Spleen (tissue), 3 donors: Measurements from ENCODE around the gene KANTR.

ENCODE experiments used
- POLR2A ChIP-seq, 3 donors: fragments of 450-650 bp; IDR thresholded peaks; one replicate each; pipeline ENCODE4 v1.5.1; 2017; ENCODE audit warnings: antibody characterized with exemption in 3 of 3, mild to moderate bottlenecking in 1 of 3
- POLR2AphosphoS5 ChIP-seq, 3 donors: sonication (generic); formaldehyde crosslinking; IDR thresholded peaks; one replicate each; pipeline ENCODE4 v1.5.1; 2017; ENCODE audit warnings: antibody characterized with exemption in 3 of 3

DNA sequence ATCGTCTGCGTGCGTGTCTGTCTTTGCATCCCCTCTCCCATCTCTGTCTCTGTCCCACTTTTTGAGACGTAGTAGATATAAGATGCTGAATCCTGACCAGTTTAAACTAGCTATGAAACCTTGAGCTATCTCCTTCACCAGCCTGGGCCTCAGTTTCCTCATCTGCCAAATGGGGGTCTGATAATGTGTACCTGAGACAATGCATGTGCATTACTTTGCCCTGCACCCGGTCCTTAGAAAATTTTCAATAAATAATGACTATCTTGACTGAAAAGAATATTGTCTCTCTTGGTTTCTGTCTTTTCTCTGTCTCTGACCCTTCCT is 602 bp downstream of the KANTR start:
- no peak for TF ChIP-seq POLR2A (IDR thresholded peaks at IDR 0.05)
- TF ChIP-seq POLR2AphosphoS5 (IDR thresholded peaks at IDR 0.05), result no peak
